GM19324 (cell line): ENCODE measurements around the gene TNFRSF4.

ENCODE experiments used
- ATAC-seq: cut with Tn5 transposase; IDR thresholded peaks from one replicate; pipeline ENCODE4 v1.9.1; 2021; ENCODE audit warnings: mild to moderate bottlenecking, moderate library complexity; ENCODE audit not compliant: unreplicated experiment, low FRiP score

TNFRSF4 gene

DNA sequence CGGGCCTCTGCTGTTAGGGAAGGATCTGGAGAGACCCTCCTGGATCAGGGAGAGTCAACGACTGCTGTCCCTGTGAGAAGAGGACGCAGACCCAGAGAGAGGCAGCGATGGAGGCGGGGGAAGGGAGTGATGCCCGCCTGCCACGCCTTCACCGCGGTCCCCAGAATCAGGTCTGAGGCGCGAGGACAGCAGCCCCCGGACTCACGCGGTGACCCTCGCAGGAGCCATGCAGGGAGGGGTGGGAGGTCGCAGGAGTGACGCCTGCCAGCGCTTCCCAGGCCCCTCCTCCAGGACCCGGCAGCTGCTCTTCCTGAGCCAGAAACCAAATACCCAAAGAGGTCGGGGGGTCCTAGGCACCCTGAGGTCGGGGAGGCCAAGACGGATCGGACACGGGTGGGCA lies 6.2 kb upstream of the TNFRSF4 start:
- ATAC-seq = no peak

- no peak for ATAC-seq
Measured at GRCh38 chr1:1219341-1219740, 5.4 kb upstream of the TNFRSF4 start.

DNA sequence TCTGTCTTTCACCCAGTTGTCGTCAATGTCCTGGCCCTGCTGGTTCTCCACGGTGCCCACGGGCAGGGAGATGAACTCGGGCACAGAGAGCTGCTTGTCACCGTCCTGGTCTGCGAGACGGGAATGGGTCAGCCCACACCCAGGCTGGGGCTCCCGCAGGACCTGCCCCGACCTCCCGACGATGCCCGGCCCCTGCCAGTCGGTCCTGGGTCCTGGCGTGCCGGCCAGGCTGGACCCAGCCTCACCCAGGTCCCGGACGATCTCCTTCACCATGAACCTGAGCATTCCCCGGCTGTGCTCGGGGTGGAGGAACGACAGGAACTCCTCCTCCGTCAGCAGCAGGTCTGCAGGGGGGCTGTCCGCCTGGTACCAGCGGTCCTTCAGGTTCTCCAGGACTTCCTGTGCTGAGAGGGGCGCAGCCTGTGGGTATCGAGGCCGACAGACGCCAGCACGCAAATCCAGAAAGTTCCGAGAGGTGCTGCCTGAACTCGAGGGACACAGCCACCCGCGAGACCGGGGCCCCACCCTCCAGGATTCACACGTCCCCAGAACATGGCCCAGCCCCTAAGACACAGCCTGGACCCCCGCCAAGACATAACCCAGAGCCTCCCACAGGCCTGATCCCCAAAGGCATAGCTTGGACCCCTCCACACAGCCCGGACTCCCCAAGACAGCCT lies 4.7 kb upstream of the TNFRSF4 start:
- no peak for ATAC-seq

DNA sequence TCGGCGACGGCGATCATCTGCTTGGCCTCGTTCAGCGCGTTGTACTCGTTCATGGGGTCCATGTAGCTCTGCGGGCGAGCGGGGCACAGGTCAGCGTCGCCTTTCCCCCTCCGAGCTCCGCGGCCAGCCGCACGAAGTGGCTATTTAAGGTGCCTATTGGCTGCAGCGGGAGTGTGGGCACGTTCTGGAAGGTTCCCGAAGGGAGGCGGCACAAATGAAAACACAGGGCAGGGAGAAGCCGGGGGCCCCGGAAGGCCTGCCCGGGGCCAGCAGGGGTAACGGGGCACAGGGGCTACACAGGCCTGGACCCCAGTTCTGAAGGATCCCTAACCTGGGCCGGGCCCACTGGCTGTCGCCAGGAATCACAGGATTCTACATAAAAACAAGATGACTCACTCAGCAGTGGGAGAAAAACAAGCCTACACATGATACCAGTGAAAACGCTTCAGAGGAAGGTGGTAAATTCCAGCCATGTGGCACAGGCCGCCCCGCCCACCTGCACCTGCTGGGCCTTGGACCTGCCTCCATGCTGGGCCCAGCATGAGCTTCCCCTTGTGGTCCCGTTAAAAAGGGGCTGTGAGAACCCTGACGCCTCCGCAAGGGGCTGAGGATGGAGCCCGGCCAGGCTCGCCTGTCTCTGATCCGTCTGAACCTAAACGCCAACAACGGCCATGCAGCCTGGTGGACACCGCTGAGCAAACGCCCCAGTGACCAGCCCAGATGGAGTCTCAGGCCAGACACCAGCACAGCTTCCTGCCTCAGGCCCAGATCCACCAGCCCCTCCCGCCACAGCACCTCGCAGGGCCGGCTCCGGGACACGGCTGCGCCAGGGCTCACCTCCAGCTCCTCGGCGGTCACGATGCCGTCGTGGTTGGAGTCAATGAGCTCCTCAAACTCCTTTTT lies 3.9 kb upstream of the TNFRSF4 start:
- ATAC-seq = no peak

- ATAC-seq = no peak
Measured at GRCh38 chr1:1216770-1217620, 3.0 kb upstream of the TNFRSF4 start.

DNA sequence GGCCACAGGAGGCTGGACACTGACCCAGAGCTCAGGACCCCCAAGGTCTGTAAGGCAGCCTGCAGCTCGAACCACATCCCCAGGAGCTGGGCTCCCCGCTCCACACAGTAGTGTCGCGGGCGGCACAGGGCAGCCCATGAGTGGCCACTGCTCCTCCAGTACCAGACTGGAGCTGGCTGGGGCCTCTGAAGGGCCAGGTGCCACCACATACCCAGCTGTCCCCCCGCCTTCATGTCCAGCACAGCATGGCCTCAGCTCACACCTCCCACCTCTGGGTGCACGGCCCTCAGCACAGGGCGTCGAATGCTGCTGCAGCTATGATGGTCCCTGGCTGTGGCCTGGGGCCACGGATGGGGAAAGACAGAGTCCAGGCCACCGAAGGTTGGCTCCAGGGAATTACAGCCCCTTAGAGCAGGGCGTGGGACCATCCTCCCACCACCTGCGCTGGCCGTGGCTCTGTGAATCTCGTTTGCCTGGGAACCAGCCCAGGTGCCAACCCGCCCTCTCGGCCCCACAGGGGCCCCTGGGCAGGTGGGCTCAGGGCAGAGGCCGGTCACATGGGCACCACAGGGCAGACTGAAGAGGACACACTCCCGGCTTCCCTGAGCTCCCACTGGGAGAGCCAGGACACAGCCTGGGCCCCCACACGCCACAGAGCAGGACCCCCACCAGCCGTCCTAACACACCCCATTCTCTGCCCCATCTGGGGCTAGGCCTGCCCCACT lies 2.1 kb upstream of the TNFRSF4 start:
- ATAC-seq = no peak

DNA sequence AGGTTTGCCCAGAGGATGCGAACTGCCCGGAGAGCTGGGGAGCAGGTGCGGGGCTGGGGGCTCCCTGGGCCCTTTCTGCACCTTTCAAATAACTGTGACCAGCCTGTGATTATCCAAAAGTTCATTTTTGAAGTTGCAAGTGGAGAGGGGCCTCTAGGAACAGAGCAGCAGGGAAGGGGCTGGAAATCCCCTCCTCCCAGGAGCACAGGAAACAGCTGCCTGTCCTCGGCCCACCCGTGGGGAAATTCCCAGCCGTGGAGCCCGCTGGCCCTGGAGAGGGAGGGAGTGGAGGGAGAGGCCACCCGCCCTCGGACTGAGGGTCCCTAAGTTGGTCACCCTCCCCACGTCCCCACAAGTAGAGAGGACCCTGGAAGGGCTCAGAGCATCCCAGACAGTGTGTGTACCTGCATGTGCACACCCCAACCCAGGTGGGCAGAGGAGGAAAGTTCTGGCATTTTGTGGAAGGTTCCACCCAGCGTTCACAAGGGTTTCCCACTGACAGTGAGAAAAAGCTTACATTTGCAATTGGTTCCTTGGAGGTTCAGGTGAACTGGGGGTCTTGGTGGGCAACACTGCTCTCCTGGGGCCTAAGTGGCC lies 1.2 kb upstream of the TNFRSF4 start:
- ATAC-seq = no peak

- ATAC-seq = no peak
Measured at GRCh38 chr1:1212780-1213344, 1.1 kb downstream of the TNFRSF4 start.

DNA sequence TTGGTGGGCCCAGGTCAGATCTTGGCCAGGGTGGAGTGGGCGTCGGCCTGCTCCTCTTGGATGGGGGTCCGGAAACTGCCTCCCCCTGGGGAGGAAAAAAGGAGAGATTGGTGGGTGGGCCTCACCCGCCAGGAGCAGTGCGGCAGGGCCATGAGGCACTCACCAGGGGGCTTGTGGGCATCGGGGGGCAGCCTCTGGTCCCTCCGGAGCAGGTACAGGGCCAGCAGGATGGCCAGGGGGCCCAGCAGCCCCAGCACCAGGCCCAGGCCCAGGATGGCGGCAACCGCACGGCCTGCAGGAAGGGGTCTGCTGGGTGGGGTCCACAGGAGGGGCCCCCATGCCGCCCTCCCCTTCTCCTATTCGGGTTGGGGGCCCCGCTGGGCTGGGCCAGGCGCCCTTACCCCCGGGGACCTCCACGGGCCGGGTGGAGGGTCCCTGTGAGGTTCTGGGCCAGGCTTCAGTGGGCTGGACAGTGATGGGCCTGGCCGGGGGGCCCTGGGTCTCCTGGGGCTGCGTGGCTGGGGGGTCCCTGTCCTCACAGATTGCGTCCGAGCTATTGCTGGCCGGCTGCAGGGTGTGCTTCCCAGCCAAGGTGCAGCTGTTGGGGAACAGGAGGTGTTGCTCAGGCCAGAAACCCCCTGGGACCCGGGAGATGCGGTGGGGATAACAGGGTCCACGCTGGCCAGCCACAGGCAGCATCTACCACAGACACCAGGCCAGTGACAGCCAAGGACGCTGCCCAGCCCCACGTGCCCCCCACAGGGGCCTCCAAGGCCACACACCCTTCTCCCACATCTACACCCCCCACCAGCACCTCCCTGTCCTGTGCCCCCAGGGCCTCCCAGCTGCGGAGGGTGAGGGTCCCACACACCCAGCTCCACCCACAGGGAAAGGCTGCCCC lies 2.2 kb downstream of the TNFRSF4 start:
- ATAC-seq = no peak

- ATAC-seq = no peak
Measured at GRCh38 chr1:1210726-1211540, 3.0 kb downstream of the TNFRSF4 start.

GRCh38 chr1:1208713-1209433 lies 5.1 kb downstream of the TNFRSF4 start:
- ATAC-seq = no peak

GRCh38 chr1:1207571-1207892 lies 6.4 kb downstream of the TNFRSF4 start:
- no peak for ATAC-seq

GRCh38 chr1:1206966-1207531 lies 6.9 kb downstream of the TNFRSF4 start:
- no peak for ATAC-seq

DNA sequence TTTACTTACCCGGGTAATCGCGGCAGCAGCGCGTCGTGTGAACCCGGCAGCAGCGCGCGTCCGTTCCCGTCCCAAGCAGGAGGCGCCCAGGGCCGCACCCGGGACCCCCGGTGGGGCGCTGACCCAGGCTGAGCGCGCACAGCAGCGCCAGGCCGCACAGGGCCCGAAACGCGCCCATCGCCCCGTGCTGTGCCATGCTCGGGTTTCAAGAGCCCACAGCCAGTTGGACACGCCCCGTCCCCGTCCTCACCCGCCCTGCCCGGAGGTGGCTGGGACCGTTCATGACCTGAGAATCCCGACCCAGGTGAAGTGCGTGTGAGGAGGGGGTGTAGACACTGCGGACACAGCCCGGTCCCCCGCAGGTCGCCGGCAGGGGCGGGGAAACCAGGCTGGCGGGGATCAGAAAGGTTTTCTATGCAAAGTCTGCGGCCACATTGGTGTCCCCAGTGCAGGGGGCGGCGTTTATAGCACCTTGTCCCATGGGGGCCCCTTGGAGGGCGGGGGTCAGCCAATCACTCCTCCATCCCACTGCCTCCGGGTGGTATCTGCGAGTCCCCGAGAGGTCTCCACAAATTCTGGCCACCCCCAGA lies 7.5 kb downstream of the TNFRSF4 start, which contains the start of gene TNFRSF18:
TSS of gene TNFRSF18 (minus strand) at position 217 of the 590 bp plus-strand sequence. CDS start at position 196, 21 bp downstream.
- no peak for ATAC-seq

- no peak for ATAC-seq
Measured at GRCh38 chr1:1205769-1206375, 8.1 kb downstream of the TNFRSF4 start.
